T-helper 2 cell (primary cell): ENCODE data around the gene TYSND1.
A peak's percentile ranks its signal among the peaks of the same experiment; 100 is the strongest.
"Not testable (repeated sequence)": the region's sequence is repeated elsewhere in the genome, so short reads cannot be mapped to it uniquely, and the experiment has no call there.

Source experiments
- DNase-seq, 5 experiments: peaks; one replicate each; pipeline versions ENCODE4 v3.0.0 to v3.0.0-alpha.2; 2012 to 2022

TYSND1 gene

GRCh38 chr10:70106958-70107791 lies 39.3 kb downstream of the TYSND1 start:
- no peak for DNase-seq

- DNase-seq, result no peak
These were observed 44.8 kb downstream of the TYSND1 start for GRCh38 chr10:70101668-70102067.

DNA sequence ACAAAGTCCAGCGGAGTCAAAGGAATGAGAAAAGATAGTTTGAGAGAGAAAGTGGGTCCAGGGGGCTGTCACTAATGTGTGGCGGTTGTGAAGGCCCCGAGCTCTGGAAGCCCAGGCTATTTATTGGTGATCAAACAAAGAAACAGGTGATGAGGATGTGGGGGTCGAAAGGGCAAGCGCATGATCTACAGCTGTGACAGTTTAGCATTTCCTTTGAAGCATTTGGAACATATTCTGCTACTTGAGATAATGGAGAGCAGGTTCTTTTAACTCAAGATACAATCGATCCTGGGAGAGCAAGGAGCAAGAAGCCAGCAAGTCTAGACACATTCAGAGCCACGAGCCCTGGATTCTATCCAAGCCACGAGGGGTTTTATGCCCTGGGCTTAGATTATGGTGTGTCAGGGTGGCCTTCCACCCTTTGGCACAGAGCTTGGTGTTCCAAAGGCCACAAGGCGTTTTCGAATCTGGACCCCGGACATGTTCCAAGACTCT lies 45.4 kb downstream of the TYSND1 start:
- DNase-seq, result not testable (repeated sequence)

DNA sequence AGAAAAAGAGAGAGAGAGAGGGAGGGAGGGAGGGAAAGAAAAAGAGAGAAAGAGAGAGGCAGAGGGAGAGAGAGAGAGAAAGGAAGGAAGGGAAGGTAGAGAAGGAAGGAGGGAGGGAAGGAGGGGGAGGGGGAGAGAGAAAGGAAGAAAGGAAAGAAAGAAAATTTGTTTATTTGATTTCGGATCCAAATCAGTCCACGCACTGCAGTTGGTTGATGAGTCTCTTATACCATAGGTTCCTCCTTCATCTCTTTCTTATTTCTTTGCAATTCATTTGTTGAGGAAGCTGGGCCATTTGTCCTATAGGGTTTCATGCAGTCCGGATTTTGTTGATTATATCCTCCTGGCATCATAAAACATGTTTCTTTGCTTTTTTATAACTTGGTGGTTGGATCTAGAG lies 48.2 kb downstream of the TYSND1 start:
- no peak for DNase-seq

DNA sequence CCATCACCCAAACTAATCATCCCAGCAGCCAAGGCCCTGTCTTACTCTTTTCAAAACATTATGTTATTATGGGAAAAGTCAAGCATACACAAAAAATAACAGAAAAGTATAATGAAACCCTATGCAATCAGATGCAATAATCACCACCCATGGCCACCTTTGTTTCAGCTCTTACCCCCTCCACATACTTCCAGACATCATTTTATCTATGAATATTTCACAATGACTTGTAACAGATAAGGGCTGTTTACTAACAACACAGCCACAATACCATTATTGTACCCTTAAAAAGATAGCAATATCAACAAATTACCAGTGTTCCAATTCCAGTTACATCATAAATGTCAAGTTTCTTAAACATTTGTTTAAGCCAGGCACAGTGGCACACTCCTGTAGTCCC lies 49.0 kb downstream of the TYSND1 start:
- no peak for DNase-seq

GRCh38 chr10:70096705-70097420 lies 49.6 kb downstream of the TYSND1 start:
- no peak for DNase-seq

DNA sequence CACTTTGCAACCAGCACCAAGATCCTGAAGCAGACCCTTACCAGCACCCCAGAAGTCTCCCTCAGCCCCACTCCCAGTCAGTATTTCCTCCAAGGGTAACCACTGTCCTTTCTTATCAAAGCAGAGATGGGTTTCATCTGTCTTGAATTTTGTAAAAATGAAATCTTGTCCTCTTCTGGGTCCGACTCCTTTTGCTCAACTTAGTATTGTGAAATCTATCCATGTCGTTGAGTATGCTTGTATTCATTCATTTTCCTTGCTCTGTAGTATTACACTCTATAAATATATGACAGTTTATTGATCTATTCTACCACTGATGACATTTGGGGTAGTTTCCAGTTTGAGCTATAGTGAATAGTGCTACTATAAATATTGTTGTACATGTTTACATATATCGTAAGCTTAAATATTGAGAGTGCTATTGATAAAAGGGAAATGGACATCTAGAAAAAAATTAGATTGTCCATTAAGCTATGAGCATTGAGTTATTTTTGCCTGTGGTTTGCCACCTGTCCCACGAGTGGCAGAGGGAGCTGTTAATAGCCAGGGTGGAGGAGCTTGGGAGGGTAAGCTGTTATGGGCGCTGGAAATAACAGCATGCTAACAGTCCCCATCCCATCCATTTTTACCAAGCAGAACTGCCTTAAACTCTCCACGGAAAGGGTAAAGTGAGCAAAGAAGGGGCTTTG lies 50.3 kb downstream of the TYSND1 start:
- DNase-seq, result no peak

DNA sequence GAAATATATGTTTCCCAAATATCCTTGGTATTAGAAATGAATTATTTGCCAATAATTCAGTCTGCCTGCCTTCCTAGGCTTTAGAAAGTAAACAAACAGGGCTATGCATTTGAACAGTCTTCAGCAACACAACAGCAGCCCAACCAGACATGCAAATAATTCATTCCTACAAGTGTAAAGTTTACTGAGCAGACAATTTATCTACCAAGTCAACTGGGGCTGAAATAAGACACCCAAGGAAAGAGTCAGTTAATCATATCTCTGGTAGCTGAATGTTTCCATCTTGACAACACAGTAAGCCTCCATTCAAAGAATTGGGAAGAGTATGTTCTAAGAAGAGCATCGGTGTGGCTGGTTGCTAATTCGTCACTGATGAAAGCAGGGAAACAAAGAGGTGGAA lies 52.2 kb downstream of the TYSND1 start:
- no peak for DNase-seq

DNA sequence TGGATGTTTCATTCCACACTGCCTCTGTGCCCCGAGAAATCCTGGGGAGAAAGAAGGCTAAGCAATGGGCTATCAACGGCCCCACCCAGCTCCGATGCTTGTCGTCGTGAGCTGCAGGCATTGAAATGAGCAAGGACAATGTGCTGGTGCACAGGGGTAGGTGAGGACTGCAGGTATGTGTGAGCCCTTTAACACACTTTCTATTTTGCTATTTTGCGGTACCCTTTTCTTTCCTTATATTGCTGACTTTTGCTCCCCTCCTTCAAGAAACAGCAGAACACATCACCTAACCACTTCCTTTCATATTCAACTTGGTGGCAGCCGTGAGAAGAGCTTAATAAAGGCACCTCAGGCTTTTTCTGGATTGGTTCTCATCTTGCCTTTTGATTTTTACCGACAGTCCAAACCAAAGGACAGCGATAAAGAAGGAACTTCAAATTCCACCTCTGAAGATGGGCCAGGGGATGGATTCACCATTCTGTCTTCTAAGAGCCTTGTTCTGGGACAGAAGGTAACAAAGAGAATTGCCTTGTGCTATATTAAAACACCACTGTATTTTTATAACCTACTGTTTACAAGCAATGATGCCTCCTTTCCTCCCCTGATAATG lies 53.1 kb downstream of the TYSND1 start:
- peak in 2 of 5 experiments; percentile 40 to 91 for DNase-seq

GRCh38 chr10:70092389-70092718 lies 54.1 kb downstream of the TYSND1 start:
- no peak for DNase-seq

DNA sequence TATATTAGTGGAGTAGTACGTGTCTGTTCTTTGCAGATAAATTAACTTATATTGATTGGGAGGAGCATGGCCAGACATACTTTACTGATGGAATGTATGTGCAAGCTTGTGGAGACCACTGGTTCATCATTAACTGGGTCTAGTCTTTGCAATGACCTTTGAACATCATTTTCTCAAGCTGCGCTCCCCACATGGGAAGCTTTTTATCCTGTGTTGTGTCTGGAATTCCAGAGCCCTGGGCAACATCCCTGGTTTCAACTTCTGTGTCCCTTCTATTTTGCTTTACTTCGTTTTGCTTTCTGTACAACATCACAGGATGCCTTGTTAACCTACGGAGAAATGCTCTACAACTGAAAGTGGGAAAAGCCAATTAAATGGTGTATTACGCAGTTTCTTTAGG lies 55.5 kb downstream of the TYSND1 start:
- no peak for DNase-seq

DNA sequence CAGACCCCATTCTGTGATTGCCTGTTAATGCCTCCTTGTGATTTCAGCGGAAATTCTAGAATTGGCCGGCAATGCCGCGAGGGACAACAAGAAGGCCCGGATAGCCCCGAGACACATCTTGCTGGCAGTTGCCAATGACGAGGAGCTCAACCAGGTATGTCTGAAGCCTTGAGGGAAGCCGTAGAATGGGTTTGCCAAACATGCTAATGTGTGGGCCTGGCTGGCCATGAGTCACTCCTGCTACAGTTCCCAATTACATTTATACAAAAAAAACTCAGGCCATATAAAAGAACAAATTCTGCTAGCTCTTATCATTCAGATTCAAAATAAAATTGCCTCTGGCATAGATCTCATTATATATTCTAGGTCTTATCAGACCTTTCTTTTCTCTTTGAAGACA lies 56.5 kb downstream of the TYSND1 start:
- DNase-seq, result no peak

GRCh38 chr10:70088308-70088698 lies 58.2 kb downstream of the TYSND1 start:
- DNase-seq, result no peak
